Hepatocyte (in vitro differentiated cells): Measurements from ENCODE around the gene SNED1. TPM values are rescaled to one million over a fixed set of nuclear protein-coding genes. Genes with fewer than 3 reads are reported as not detected.

Source experiments
- DNase-seq: peaks from one replicate; pipeline ENCODE4 v3.0.0-alpha.2; 2016; ENCODE audit warnings: low spot score
- H2AFZ ChIP-seq: fragments of 200-600 bp; sonication (generic); 2 replicates; pipeline ENCODE4 v1.6.0; 2016; ENCODE audit warnings: antibody characterized with exemption, mild to moderate bottlenecking
- H3K27ac ChIP-seq: fragments of 200-600 bp; sonication (generic); 2 replicates; pipeline ENCODE4 v1.5.1; 2016; ENCODE audit warnings: mild to moderate bottlenecking
- H3K27me3 ChIP-seq: fragments of 200-600 bp; sonication (generic); 2 replicates; pipeline ENCODE4 v1.6.1; 2016
- H3K36me3 ChIP-seq: fragments of 200-600 bp; sonication (generic); replicated peaks from 2 replicates; pipeline ENCODE4 v1.5.1; 2016; ENCODE audit warnings: low read depth; ENCODE audit not compliant: insufficient read depth
- H3K4me1 ChIP-seq: fragments of 200-600 bp; sonication (generic); 2 replicates; pipeline ENCODE4 v1.5.1; 2016; ENCODE audit warnings: mild to moderate bottlenecking, moderate library complexity; ENCODE audit not compliant: insufficient read depth
- H3K4me2 ChIP-seq: fragments of 200-600 bp; sonication (generic); 2 replicates; pipeline ENCODE4 v1.6.0; 2016
- H3K4me3 ChIP-seq: fragments of 200-600 bp; sonication (generic); 2 replicates; pipeline ENCODE4 v1.5.1; 2016; ENCODE audit warnings: mild to moderate bottlenecking
- H3K79me2 ChIP-seq: fragments of 200-600 bp; sonication (generic); 2 replicates; pipeline ENCODE4 v1.6.0; 2017; ENCODE audit warnings: mild to moderate bottlenecking
- H3K9me2 ChIP-seq: fragments of 200-600 bp; sonication (generic); replicated peaks from 2 replicates; pipeline ENCODE4 v1.6.0; 2017; ENCODE audit warnings: mild to moderate bottlenecking; ENCODE audit not compliant: insufficient read depth
- H3K9me3 ChIP-seq: fragments of 200-600 bp; sonication (generic); 2 replicates; pipeline ENCODE4 v1.5.1; 2016; ENCODE audit warnings: low read depth, mild to moderate bottlenecking
- H4K20me1 ChIP-seq: fragments of 200-600 bp; sonication (generic); 2 replicates; pipeline ENCODE4 v1.6.0; 2016; ENCODE audit warnings: mild to moderate bottlenecking; ENCODE audit not compliant: insufficient read depth, poor library complexity, severe bottlenecking
- EZH2 ChIP-seq: fragments of 200-600 bp; sonication (generic); IDR thresholded peaks from 2 replicates; pipeline ENCODE4 v1.6.1; 2016; ENCODE audit warnings: antibody characterized with exemption, mild to moderate bottlenecking, borderline replicate concordance
- EZH2phosphoT487 ChIP-seq: fragments of 200-600 bp; sonication (generic); IDR thresholded peaks from one replicate; pipeline ENCODE4 v1.6.1; 2018; ENCODE audit warnings: antibody characterized with exemption, mild to moderate bottlenecking, low read depth, moderate library complexity; ENCODE audit not compliant: unreplicated experiment, severe bottlenecking
- WGBS: methylation state at CpG from one replicate; pipeline ENCODE4 v1.1.6; 2016; ENCODE audit warnings: low lambda C conversion rate; ENCODE audit errors: missing lambda C conversion rate; 5-methylcytosine and 5-hydroxymethylcytosine counted together
- polyA plus RNA-seq: library from polyadenylated mRNA; unstranded; fragments of >200 nt; fragmentation: Nextera tagmentation; extraction: Ambion mirVana; gene quantifications from 2 replicates; pipeline ENCODE4 v1.2.1, GENCODE V29; 2016
- total RNA-seq: library from RNA; depleted of rRNA; stranded (reverse); fragments of >200 nt; gene quantifications from 2 replicates; pipeline ENCODE4 v1.2.3, GENCODE V29; 2014
- TF ChIP-seq, protein P1 (sequence below): fragments of 200-600 bp; sonication (generic); IDR thresholded peaks from 2 replicates; pipeline ENCODE4 v1.5.1; 2016; ENCODE audit warnings: antibody characterized with exemption, mild to moderate bottlenecking; ENCODE audit not compliant: poor library complexity

Gene SNED1
- total and polyA plus RNA-seq, 2 experiments from 2014 or later = 4.6 to 6.5 TPM

DNA sequence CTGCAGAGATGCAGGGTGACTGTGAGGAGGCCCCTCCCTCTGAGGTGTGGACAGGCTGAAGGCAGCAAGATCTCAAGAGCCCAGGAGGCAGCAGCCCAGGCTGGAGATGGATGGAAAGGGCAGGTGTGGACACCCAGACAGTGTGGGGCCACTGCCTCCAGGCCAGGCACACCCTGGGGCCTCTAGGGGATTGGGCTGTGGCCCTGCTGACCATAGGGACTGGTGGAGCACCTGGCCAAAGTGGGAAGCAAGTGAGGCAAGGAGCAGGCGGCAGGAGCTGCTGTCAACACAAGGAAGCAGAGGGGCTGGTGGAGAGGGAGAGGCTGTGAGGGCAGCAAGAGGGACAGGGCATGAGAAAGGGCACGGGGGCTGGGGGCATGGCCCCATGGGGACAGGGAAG lies 10.8 kb downstream of the SNED1 start:
- no peak overlapping the region for H2AFZ ChIP-seq
- no peaks in the 10 kb centered on the region for H3K9me3 ChIP-seq
- H3K36me3 ChIP-seq = no peaks in the 10 kb centered on the region
- peaks cover 17% of the 10 kb centered on the region for H3K4me1 ChIP-seq
- no peak overlapping the region for H3K4me3 ChIP-seq
- WGBS = 92% methylated on average over 2 of the region's 2 CpGs
- H3K79me2 ChIP-seq = no peaks in the 10 kb centered on the region
- no peaks in the 10 kb centered on the region for H3K27me3 ChIP-seq
- H3K9me2 ChIP-seq = no peaks in the 10 kb centered on the region
- no peaks in the 10 kb centered on the region for H4K20me1 ChIP-seq
- peak; percentile 2 for DNase-seq
- peak overlapping the region; percentile 64 for H3K27ac ChIP-seq
- TF ChIP-seq, protein P1, sequence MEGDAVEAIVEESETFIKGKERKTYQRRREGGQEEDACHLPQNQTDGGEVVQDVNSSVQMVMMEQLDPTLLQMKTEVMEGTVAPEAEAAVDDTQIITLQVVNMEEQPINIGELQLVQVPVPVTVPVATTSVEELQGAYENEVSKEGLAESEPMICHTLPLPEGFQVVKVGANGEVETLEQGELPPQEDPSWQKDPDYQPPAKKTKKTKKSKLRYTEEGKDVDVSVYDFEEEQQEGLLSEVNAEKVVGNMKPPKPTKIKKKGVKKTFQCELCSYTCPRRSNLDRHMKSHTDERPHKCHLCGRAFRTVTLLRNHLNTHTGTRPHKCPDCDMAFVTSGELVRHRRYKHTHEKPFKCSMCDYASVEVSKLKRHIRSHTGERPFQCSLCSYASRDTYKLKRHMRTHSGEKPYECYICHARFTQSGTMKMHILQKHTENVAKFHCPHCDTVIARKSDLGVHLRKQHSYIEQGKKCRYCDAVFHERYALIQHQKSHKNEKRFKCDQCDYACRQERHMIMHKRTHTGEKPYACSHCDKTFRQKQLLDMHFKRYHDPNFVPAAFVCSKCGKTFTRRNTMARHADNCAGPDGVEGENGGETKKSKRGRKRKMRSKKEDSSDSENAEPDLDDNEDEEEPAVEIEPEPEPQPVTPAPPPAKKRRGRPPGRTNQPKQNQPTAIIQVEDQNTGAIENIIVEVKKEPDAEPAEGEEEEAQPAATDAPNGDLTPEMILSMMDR = no peak
- TF ChIP-seq EZH2 = no peak
- no peak for TF ChIP-seq EZH2phosphoT487
- peak overlapping the region; percentile 78 for H3K4me2 ChIP-seq

DNA sequence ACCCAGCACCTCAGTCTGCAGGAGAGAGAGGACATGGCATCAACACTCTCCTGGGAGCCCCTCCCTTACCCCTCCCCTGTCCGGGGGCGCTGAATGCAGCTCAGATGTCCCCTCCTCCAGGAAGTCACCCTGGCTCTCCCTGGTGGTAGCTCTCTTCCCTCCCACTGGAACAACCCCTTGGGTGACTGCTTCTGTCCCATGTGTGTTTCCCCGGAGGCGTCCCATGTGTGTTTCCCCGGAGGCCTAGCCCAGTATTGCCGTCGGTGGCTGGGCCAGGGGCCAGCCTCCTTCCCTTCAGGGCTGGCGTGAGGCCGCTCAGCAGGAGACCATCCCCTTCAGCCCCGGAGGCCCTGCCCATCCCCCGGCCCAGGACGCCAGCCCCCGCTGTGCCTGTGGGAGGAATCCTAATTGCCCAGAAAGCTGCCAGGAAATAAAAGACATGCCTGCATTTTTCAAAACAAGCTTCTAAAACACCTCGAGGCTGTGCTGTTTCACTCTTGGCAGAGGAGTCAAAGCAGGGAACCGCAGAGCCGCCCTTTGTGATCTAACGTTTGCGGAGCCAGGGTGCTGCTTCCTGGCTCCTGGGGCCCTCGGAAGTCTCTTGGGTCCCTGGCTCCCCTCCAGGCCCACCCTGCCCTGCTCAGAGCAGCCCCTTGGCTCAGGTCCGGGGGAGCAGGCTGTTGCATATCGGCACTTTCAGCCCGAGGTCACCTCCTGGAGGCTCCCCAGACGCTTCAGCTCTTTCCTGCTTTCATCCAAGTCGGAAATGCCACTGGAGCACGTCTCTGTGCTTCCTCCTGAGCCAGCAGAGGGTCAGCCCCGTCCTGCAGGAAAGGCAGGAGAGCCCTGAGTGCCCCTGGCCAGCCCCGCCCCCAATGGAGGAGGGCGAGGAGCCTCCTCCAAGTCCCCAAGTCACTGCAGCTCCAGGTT lies 11.4 kb downstream of the SNED1 start:
- Histone ChIP-seq H2AFZ (peak overlapping the region; percentile 42), H3K9me3 (no peaks in the 10 kb centered on the region), H3K4me2 (peak overlapping the region; percentile 78), H3K27me3 (no peaks in the 10 kb centered on the region), H3K4me1 (peaks cover 17% of the 10 kb centered on the region), H3K36me3 (no peaks in the 10 kb centered on the region), H3K9me2 (no peaks in the 10 kb centered on the region), H3K27ac (peak overlapping the region; percentile 64), H3K4me3 (no peak overlapping the region), H4K20me1 (no peaks in the 10 kb centered on the region), H3K79me2 (no peaks in the 10 kb centered on the region)
- TF ChIP-seq, protein P1 = no peak
- TF ChIP-seq EZH2phosphoT487 = no peak
- TF ChIP-seq EZH2 = no peak
- 16% methylated on average over 28 of the region's 28 CpGs for WGBS
- peak; percentile 60 for DNase-seq

DNA sequence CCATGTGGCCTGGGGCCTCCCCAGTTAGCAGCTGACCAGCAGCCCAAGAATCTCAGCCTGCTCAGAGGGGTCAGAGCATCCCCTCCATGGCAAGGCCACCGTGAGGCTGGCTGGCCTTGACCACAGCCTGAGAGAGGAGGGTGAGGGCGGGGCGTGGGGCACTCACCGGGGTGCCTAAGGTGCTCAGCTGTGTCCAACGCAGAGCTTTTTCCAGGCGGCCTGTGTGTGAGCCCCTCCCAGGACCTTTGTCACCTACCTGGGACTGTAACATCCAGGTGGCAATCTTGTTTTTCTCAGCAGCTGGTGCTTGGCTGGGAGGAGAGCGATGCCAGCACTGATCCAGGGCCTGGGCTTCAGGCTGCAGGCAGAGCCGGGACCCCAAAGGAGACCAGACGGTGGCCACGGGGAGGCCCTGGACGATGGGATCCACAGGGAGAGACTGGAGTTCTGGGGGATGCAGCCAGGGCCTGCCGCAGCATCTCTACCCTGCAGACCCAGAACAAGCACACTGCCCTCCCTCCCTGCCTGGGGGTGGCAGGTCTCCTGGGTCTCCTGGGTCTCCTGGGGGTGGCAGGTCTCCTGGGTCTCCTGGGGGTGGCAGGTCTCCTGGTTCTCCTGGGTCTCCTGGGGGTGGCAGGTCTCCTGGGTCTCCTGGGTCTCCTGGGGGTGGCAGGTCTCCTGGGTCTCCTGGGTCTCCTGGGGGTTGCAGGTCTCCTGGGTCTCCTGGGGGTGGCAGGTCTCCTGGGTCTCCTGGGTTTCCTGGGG lies 12.3 kb downstream of the SNED1 start:
- H3K4me3 ChIP-seq = no peak overlapping the region
- H3K27ac ChIP-seq = peak overlapping the region; percentile 64
- H3K79me2 ChIP-seq = no peaks in the 10 kb centered on the region
- no peaks in the 10 kb centered on the region for H4K20me1 ChIP-seq
- H3K36me3 ChIP-seq = no peaks in the 10 kb centered on the region
- H3K4me2 ChIP-seq = peak overlapping the region; percentile 78
- H3K4me1 ChIP-seq = peaks cover 17% of the 10 kb centered on the region
- H3K9me2 ChIP-seq = no peaks in the 10 kb centered on the region
- H3K27me3 ChIP-seq = no peaks in the 10 kb centered on the region
- 73% methylated on average over 12 of the region's 12 CpGs for WGBS
- TF ChIP-seq EZH2phosphoT487 = no peak
- TF ChIP-seq, protein P1 = no peak
- TF ChIP-seq EZH2 = no peak
- DNase-seq = no peak
- no peaks in the 10 kb centered on the region for H3K9me3 ChIP-seq
- no peak overlapping the region for H2AFZ ChIP-seq
